ENCODE measurements around the gene TSPEAR.
"Not testable (repeated sequence)": the region's sequence is repeated elsewhere in the genome, so short reads cannot be mapped to it uniquely, and the experiment has no call there.

The TSPEAR gene

GRCh38 chr21:44613386-44614155 lies 97.8 kb downstream of the TSPEAR start:
- no peaks in the 10 kb centered on the region for H4K20me1 ChIP-seq
- peaks cover 20 to 46% (median 38%) of the 10 kb centered on the region in 10 experiments for H3K4me1 ChIP-seq
- no peak overlapping the region for H3K4me2 ChIP-seq
- no peak for TF ChIP-seq Cebpa-rat (IDR thresholded peaks at IDR 0.05)
- peaks cover 35 to 41% (median 37%) of the 10 kb centered on the region in 11 experiments for H3K9me3 ChIP-seq (replicated peaks in 1 of 11)
- H3K36me3 ChIP-seq = peaks cover 0 to 7% (median 0%) of the 10 kb centered on the region in 11 experiments; a peak in 4 of 22 replicates
- no peak overlapping the region for H3K27ac ChIP-seq
- peaks cover 0 to 5% (median 0%) of the 10 kb centered on the region in 11 experiments; a peak in 3 of 22 replicates for H3K27me3 ChIP-seq
- no peak overlapping the region for H3K9ac ChIP-seq
- H3K4me3 ChIP-seq = no peak overlapping the region

GRCh38 chr21:44612669-44613229 lies 98.6 kb downstream of the TSPEAR start:
- H3K9me3 ChIP-seq (replicated peaks in 1 of 11) = peaks cover 36 to 44% (median 37%) of the 10 kb centered on the region in 11 experiments

GRCh38 chr21:44612029-44612486 lies 99.3 kb downstream of the TSPEAR start, which contains the start of gene KRTAP10-8:
KRTAP10-8 (plus strand) TSS chr21:44612079; CDS start chr21:44612101, 22 bp downstream.
- Histone ChIP-seq H3K4me1 (peaks cover 4 to 33% (median 26%) of the 10 kb centered on the region in 10 experiments), H3K27ac (no peak within 1 kb of the TSS), H3K4me2 (no peak within 1 kb of the TSS; a peak in 1 of 22 replicates), H3K36me3 (peaks cover 0 to 7% (median 0%) of the 10 kb centered on the region in 11 experiments; a peak in 4 of 22 replicates), H3K27me3 (peaks cover 0 to 5% (median 0%) of the 10 kb centered on the region in 11 experiments; a peak in 3 of 22 replicates), H3K9ac (no peak within 1 kb of the TSS), H4K20me1 (no peaks in the 10 kb centered on the region), H3K9me3 (replicated peaks in 1 of 11) (peaks cover 36 to 45% (median 37%) of the 10 kb centered on the region in 11 experiments), H3K4me3 (no peak within 1 kb of the TSS)
- TF ChIP-seq Cebpa-rat (IDR thresholded peaks at IDR 0.05) = no peak

More at GRCh38 chr21:44612669-44613229, 98.6 kb downstream of the TSPEAR start:
- Histone ChIP-seq H3K4me1 (peaks cover 11 to 38% (median 30%) of the 10 kb centered on the region in 10 experiments), H3K4me2 (no peak overlapping the region; a peak in 1 of 22 replicates), H3K27ac (no peak overlapping the region), H3K4me3 (no peak overlapping the region), H3K9ac (no peak overlapping the region), H4K20me1 (no peaks in the 10 kb centered on the region), H3K36me3 (peaks cover 0 to 7% (median 0%) of the 10 kb centered on the region in 11 experiments; a peak in 4 of 22 replicates), H3K27me3 (peaks cover 0 to 5% (median 0%) of the 10 kb centered on the region in 11 experiments; a peak in 3 of 22 replicates)
- TF ChIP-seq Cebpa-rat (IDR thresholded peaks at IDR 0.05) = no peak

- no peak for TF ChIP-seq Cebpa-rat (IDR thresholded peaks at IDR 0.05)
- H3K27ac ChIP-seq = no peak overlapping the region
- peaks cover 0 to 7% (median 0%) of the 10 kb centered on the region in 11 experiments; a peak in 4 of 22 replicates for H3K36me3 ChIP-seq
- peaks cover 0 to 5% (median 0%) of the 10 kb centered on the region in 11 experiments; a peak in 3 of 22 replicates for H3K27me3 ChIP-seq
- no peaks in the 10 kb centered on the region for H4K20me1 ChIP-seq
- H3K4me1 ChIP-seq = peaks cover 0 to 28% (median 23%) of the 10 kb centered on the region in 10 experiments; a peak in 16 of 20 replicates
- no peak overlapping the region for H3K9ac ChIP-seq
- H3K4me3 ChIP-seq = no peak overlapping the region
- peaks cover 36 to 46% (median 39%) of the 10 kb centered on the region in 11 experiments for H3K9me3 ChIP-seq (replicated peaks in 1 of 11)
- H3K4me2 ChIP-seq = no peak overlapping the region
Measured at GRCh38 chr21:44611551-44611950, 99.8 kb downstream of the TSPEAR start.

GRCh38 chr21:44610157-44610843 lies 101.1 kb downstream of the TSPEAR start:
- H3K4me2 ChIP-seq, H3K36me3 ChIP-seq, H4K20me1 ChIP-seq, H3K27ac ChIP-seq, H3K9ac ChIP-seq, H3K27me3 ChIP-seq: not testable (repeated sequence)
- peaks cover 0 to 15% (median 12%) of the 10 kb centered on the region in 10 experiments; a peak in 13 of 20 replicates for H3K4me1 ChIP-seq
- H3K4me3 ChIP-seq = peak overlapping the region in 1 of 10 experiments; percentile 15; a peak in 1 of 20 replicates
- peaks cover 36 to 52% (median 40%) of the 10 kb centered on the region in 11 experiments for H3K9me3 ChIP-seq (replicated peaks in 1 of 11)

- Histone ChIP-seq H4K20me1 (no peaks in the 10 kb centered on the region), H3K9me3 (replicated peaks in 1 of 11) (peaks cover 38 to 55% (median 46%) of the 10 kb centered on the region in 11 experiments), H3K36me3 (peaks cover 0 to 7% (median 0%) of the 10 kb centered on the region in 11 experiments; a peak in 4 of 22 replicates), H3K27ac (no peak overlapping the region), H3K4me1 (peaks cover 0 to 4% (median 1%) of the 10 kb centered on the region in 10 experiments; a peak in 8 of 20 replicates), H3K4me3 (no peak overlapping the region), H3K9ac (no peak overlapping the region), H3K27me3 (no peaks in the 10 kb centered on the region), H3K4me2 (no peak overlapping the region)
- TF ChIP-seq Cebpa-rat (IDR thresholded peaks at IDR 0.05) = no peak
Measured at GRCh38 chr21:44609193-44609592, 102.2 kb downstream of the TSPEAR start.

GRCh38 chr21:44606495-44606894 lies 104.9 kb downstream of the TSPEAR start:
- TF ChIP-seq Cebpa-rat (IDR thresholded peaks at IDR 0.05) = no peak
- H3K27ac ChIP-seq = no peak overlapping the region
- no peaks in the 10 kb centered on the region for H4K20me1 ChIP-seq
- no peak overlapping the region for H3K9ac ChIP-seq
- peaks cover 0 to 7% (median 0%) of the 10 kb centered on the region in 11 experiments; a peak in 4 of 22 replicates for H3K36me3 ChIP-seq
- no peak overlapping the region for H3K4me2 ChIP-seq
- no peaks in the 10 kb centered on the region; a peak in 1 of 20 replicates for H3K4me1 ChIP-seq
- no peaks in the 10 kb centered on the region for H3K27me3 ChIP-seq
- H3K4me3 ChIP-seq = no peak overlapping the region
- peaks cover 36 to 57% (median 45%) of the 10 kb centered on the region in 11 experiments for H3K9me3 ChIP-seq (replicated peaks in 1 of 11)

- H3K27me3 ChIP-seq = no peaks in the 10 kb centered on the region
- H3K4me1 ChIP-seq = no peaks in the 10 kb centered on the region; a peak in 1 of 20 replicates
- no peak for TF ChIP-seq Cebpa-rat (IDR thresholded peaks at IDR 0.05)
- H3K27ac ChIP-seq = no peak overlapping the region
- H4K20me1 ChIP-seq = no peaks in the 10 kb centered on the region
- H3K4me2 ChIP-seq = no peak overlapping the region
- H3K36me3 ChIP-seq = no peaks in the 10 kb centered on the region
- H3K9ac ChIP-seq = no peak overlapping the region
- H3K4me3 ChIP-seq = no peak overlapping the region
- H3K9me3 ChIP-seq (replicated peaks in 1 of 11) = peaks cover 10 to 32% (median 19%) of the 10 kb centered on the region in 11 experiments
Measured at GRCh38 chr21:44603911-44604310, 107.5 kb downstream of the TSPEAR start.

All from BLaER1 treated with 17β-estradiol and CSF1 and Interleukin-3, amounts not matched to agents 10 nM and 100 nM (cell line).